ENCODE results near the gene DNAH14.
"Not testable (repeated sequence)": the region's sequence is repeated elsewhere in the genome, so short reads cannot be mapped to it uniquely, and the experiment has no call there.

Gene DNAH14

DNA sequence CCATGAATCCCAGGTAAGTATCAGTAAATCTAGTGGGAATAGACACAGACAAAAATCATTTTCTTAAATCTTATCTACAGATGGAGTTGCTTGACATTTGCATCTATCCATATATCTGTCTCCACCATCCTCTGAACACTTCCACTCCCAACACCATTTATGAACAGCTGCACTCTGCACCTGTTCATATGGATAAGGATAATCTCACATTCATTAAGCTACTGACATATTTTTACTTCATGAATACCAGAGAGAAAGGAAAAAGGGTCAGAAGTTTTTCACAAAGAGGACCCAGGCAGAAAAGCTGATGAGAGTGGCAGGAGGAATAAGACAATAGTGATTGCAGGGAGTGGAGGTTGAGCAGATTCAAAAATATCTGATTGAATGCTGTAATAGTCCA, 222.6 kb downstream of the DNAH14 start:
- DNase-seq (ENCODE audit: low read depth in 2 of 2) = no peak

DNA sequence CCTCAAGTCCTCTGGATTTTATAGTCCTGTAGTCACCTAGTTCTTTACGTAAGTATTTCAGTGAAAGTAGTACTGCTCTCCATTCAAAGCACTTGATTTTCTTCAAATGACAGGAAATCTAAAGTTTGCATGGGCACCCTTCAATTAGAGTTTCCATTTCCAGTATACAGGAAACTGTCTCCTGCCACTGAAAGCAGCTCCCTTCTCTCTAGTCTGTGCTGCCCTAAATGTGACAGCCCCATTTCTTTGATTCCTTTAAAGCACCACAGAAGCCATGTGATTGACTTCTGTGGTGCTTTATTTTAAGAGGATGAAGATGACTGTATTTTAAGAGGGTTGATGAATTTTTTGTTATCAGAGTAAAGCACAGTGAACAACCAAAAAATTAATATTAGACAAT, 226.1 kb downstream of the DNAH14 start:
- no peak for DNase-seq (ENCODE audit: low read depth in 2 of 2)

DNA sequence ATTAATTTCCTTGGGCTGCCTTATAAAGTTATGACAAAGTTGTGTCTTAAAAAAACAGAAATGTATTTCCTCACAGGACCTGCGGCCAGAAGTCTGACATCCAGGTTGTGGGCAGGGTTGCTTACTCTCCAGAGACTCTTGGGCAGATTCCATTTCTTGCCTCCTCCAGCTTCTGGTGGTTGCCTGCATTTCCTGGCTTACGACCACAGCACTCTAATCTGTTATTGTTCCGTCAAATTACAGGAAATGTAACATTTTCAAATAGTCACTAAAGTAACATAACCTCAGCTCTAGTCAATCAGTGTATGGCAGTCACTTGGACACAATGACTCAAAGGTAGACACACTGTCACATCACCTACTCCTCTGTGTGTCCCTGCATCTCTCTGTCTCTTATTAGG, 226.8 kb downstream of the DNAH14 start:
- no peak for DNase-seq (ENCODE audit: low read depth in 2 of 2)

DNA sequence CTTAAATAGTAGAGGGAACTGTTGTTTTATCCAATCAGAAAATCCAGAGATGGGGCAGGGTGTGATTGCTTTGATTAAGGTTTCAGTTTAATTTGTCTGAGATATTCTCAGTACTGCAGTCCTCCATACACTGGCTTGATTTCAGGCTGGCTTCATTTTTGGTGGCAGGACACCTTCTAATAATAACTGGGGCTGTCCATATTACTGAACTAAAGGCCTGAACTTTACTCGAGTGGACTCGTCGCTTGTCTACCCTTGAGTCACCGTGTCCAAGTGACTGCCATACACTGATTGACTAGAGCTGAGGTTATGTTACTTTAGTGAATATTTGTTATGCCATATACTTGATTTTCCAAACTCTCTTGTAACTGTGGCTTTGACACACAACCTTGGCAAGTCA, 228.8 kb downstream of the DNAH14 start:
- no peak for DNase-seq (ENCODE audit: low read depth in 2 of 2)

DNA sequence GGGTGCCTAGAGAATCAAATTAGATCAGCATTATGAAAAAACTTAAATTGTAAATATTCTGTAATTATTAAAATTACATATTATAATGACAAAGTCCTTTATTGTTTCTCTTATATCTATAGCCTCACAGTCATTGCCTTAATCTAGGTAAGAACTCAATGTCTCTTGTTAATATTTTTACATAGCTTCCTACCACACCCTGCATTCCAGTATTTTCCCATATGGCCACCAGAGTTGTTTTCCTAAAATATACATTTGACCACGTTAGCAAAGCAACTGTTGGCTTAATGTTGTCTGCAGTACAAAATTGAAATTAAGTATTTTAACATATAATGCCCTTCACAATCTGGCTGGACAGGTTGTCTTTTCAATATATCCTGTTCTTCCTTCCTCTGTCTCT, 230.3 kb downstream of the DNAH14 start:
- DNase-seq (ENCODE audit: low read depth in 2 of 2) = no peak

DNA sequence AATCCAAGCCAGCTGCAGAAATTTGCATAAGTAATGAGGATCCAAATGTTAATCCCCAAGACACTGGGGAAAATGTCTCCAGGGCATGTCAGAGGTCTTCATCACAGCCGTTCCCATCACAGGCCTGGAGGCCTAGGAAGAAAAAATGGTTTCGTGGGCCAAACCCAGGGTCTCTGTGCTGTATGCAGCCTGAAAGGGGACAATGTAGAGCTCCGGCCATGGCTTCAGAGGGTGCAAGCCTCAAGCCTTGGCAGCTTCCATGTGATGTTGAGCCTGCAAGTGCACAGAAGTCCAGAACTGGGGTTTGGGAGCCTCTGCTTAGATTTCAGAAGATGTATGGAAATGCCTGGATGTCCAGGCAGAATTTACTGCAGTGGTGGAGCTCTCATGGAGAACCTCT, 247.9 kb downstream of the DNAH14 start:
- DNase-seq (ENCODE audit: low read depth in 2 of 2) = not testable (repeated sequence)

DNA sequence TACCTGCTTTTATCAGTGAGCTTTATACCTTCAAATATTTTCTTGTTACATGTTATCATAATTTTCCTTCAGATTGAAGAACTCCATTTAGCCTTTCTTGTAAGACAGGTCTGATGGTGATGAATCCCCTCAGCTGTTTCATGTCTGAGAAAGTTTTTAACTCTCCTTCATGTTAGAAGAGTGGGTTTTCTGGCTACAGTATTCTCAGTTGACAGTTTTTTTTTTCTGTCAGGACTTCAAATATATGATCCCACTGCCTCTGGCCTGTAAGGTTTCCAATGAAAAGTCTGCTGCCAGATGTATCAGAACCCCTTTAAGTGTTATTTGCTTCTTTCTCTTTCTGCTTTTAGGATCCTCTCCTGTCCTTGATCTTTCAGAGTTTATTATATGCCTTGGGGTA, 250.2 kb downstream of the DNAH14 start:
- DNase-seq (ENCODE audit: low read depth in 2 of 2) = no peak

DNA sequence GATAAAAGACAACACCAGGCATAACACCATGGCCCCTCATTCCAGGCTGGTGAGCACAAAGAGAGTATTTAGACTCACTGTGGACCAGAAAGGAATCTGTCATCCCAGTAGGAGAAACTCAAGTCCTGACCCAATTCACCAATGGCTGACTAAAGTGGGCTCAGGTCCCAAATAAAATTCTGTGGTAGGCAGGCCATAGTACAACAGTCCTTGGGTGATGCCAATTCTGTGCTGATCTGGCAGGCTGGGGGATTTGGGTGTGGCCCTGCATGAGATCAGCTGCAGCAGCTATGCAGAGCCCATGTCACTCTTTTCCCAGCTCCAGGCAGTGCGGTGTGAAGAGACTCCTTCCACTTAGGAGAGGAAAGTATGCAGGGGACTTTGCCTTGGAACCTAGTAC, 253.2 kb downstream of the DNAH14 start:
- DNase-seq (ENCODE audit: low read depth in 2 of 2) = no peak

DNA sequence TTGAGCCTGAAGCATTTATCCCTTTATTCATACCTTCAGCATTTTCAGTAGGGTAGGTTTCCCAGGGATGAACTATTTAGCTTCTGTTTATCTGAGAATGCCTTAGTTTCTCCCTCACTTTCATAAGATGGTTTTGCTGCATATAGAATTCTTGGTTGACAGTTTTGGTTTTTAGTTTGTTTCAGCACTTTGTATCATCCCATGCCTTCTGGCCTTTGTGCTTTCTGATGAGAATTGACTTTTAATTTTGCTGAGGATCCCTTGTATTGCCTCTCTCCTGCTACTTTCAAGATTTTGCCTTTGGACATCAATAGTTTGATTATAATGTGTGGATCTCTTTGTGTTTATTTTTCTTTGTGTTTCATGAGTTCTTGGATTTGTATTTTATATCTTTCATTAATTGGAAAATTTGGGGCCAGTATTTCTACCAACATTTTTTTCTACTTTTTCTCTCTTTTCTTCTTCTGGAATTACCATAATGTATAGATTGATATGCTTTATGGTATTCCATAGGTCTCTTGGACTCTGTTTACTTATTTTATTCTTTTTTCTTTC, 261.8 kb downstream of the DNAH14 start:
- no peak for DNase-seq (ENCODE audit: low read depth in 2 of 2)

DNA sequence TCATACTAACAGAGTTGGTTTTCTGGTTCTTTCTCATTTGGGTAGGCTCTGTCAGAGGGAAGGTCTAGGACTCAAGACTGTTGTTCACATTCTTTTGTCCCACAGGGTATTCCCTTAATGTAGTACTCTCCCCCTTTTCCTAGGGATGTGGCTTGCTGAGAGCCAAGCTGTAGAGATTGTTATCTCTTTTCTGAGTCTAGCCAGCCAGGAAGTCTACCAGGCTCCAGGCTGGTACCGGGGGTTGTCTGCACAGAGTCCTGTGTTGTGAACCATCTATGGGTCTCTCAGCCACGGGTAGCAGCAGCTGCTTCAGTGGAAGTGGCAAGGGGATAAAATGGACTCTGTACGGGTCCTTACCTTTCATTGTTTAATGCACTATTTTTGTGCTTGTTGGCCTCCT, 272.0 kb downstream of the DNAH14 start:
- no peak for DNase-seq (ENCODE audit: low read depth in 2 of 2)

DNA sequence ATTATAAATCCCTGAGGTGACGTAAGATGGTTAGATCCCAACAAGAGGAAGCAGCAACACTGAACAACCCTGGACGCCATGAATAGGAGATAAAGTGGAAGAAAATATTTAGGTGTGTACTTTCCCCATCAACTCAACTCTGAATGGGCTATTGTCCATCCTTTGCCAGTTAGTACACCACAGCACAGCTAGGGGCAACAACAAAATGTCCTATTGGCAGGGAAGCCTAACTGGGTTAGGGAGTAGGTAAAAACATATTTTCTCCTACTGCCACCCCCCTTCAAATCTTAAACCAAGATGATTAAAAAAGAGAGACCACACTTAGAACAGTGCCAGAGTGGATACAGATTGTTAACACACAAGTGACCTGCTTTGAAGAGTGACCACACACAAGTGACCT, 278.3 kb downstream of the DNAH14 start:
- DNase-seq (ENCODE audit: low read depth in 2 of 2) = no peak

DNA sequence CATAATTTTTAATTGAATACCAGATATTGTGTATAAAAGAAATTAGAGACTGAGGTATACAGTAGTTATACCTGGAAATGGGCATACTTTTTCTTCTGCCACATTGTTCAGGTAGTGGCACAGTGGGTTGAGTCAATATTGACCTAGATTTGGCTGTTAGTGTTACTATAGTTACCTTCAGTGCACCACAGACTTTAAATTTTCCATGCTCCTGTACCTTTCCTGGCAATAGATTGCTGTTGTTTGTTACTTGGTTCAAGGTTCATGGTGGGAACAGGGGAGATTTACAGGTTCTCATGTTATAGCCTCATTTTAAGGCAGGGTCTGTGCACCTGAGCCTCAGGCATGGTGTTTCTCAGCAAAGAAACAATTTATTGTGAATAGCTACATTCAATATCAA, 279.7 kb downstream of the DNAH14 start:
- no peak for DNase-seq (ENCODE audit: low read depth in 2 of 2)

DNA sequence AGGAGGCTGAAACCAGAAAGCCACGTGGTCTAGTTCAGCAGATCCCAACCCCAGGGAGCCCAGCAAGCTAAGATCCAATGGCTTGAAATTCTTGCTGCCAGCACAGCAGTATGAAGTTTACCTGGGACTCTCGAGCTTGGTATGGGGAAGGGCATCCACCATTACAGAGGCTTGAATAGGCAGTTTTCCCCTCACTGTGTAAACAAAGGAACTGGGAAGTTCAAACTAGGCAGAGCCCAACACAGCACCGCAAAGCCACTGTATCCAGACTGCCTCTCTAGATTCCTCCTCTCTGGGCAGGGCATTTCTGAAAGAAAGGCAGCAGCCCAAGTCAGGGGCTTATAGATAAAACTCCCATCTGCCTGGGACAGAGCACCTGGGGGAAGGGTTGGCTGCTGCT, 280.7 kb downstream of the DNAH14 start:
- DNase-seq (ENCODE audit: low read depth in 2 of 2) = not testable (repeated sequence)

DNA sequence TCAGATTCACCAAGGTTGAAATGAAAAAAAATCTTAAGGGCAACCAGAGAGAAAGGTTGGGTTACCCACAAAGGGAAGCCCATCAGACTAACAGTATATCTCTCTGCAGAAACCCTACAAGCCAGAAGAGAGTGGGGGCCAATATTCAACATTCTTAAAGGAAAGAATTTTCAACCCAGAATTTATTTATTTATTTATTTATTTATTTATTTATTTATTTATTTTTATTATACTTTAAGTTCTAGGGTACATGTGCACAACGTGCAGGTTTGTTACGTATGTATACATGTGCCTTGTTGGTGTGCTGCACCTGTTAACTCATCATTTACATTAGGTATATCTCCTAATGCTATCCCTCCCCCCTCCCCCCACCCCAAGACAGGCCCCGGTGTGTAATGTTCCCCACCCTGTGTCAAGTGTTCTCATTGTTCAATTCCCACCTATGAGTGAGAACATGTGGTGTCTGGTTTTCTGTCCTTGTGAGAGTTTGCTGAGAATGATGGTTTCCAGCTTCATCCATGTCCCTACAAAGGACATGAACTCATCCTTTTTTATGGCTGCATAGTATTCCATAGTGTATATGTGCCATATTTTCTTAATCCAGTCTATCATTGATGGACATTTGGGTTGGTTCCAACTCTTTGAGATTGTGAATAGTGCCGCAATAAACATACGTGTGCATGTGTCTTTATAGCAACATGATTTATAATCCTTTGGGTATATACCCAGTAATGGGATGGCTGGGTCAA, 282.4 kb downstream of the DNAH14 start:
- DNase-seq (ENCODE audit: low read depth in 2 of 2) = not testable (repeated sequence)

DNA sequence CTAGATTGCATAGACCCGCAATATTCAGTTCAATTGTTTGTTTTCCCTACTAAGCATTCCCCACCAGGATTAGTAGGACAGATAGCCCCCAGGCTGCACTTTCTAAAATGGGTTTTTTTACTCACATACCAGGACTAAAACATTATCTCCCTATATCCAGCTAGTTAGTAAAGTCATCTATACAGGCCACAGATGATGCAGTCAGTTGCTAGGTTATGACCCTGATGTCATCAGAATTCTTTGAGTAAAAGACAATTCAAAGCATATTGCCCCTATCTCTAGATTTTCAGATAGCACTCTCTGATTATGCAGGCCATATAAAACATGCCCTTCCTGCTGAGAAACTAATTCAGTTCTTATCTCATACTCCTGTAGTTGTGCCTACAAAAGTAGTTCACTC, 294.8 kb downstream of the DNAH14 start:
- no peak for DNase-seq (ENCODE audit: low read depth in 2 of 2)

DNA sequence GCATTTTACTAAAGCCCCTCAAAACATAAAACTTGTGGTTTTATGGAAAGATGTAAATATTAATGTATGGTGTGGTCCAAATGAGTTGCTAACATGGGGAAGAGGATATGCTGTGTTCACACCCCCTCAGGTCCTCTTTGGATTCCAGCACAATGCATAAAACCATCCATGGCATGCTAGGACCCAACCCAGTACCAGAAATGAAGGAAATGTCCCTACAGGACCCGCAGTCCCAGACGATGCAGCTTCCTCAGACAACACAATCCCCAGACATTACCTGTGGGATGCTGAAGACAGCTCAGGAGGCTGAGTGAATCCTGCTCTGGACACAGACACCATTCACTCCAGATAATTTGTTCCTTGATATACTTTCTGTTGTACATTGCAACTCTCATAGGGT, 296.2 kb downstream of the DNAH14 start:
- DNase-seq (ENCODE audit: low read depth in 2 of 2) = no peak

DNA sequence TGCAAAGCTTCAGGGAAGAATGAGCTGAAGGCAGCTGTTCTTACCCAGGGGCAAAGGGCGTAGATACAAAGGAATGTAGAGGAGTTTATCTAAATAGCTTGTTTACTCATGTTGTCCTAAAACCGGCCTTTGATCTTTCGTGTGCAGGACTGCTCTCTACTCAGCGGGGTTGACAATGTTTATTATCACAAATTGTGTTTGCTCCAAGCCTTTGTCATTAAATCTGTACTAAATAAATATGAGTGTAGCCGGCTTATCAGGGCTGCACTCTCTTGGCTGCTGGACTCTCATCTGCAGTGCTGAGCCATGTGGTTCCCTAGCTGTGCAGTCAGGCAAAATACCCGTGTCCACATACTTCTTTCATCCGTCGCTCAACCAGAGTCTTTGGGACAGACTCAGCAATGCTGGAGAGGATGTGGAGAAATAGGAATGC, 299.4 kb downstream of the DNAH14 start:
- DNase-seq (ENCODE audit: low read depth in 2 of 2) = no peak

DNA sequence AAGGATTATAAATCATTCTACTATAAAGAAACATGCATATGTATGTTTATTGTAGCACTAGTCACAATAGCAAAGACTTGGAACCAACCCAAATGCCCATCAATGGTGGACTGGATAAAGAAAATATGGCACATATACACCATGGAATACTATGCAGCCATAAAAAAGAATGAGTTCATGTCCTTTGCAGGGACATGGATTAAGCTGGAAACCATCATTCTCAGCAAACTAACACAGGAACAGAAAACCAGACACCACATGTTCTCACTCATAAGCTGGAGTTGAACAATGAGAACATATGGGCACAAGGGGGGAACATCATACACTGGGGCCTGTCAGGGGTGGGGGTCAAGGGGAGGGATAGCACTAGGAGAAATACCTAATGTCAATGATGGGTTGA, 300.0 kb downstream of the DNAH14 start:
- DNase-seq (ENCODE audit: low read depth in 2 of 2) = not testable (repeated sequence)

DNA sequence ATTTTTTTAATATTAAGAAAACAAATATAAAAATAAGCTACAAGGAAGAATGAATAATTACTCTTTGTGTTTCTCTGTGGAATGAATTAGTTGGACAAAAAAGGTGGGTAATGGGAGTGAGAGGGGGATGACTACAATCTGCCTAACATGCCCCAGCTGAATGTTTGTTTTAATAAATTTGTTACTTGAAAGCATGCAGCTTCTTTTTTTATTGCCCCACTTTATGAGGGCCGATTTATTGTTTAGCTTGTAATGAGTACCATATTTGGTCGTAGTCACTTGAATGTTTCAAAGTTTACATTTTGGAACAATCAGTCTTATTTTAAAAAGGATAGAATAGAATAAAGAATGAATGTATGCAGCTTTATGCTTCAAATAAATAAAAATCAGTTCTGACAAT, 301.0 kb downstream of the DNAH14 start:
- no peak for DNase-seq (ENCODE audit: low read depth in 2 of 2)

DNA sequence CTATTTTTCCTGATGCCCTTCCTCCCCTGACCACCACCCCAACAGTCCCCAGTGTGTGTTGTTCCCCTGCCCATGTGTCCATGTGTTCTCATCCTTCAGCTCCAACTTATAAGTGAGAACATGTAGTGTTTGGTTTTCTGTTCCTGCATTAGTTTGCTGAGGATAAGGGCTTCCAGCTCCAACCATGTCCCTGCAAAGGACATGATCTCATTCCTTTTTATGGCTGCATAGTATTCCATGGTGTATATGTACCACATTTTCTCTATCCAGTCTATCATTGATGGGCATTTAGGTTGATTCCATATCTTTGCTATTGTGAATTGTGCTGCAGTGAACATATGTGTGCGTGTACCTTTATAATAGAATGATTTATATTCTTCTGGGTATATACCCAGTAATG, 303.5 kb downstream of the DNAH14 start:
- not testable (repeated sequence) for DNase-seq (ENCODE audit: low read depth in 2 of 2)

DNA sequence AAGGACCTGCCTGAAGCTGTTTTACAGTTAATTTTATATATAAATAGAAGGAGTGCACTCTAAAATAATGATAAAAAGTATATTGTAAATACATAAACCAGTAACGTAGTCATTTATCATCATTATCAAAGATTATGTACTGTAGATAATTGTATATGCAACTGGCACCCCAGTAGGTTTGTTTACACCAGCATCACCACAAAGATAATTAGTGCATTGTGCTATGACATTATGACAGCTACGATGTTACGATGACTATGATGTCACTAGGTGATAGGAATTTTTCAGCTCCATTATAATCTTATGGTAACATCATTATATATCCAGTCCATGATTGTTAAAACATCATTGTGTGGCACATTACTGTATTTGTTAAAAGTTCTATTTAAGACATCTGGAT, 313.1 kb downstream of the DNAH14 start:
- no peak for DNase-seq (ENCODE audit: low read depth in 2 of 2)

DNA sequence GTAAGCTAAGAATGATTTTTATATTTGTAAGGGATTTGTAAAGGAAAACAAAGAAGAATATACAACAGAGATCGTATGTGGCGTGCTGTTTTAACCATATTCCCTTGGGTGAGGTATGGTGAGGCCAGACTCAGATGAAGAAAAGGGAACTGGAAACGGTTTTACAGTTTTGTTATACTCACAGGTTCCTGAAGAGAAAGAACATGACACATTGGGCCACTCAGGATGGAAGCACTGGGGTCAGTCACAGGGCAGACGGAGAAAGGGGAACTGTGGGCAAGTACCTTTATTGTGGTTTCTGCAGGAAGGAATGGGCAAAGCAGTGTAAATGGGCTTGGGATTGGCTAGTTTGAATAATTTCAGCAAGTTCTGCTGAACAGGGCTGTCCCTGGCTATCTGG, 321.0 kb downstream of the DNAH14 start:
- no peak for DNase-seq (ENCODE audit: low read depth in 2 of 2)

DNA sequence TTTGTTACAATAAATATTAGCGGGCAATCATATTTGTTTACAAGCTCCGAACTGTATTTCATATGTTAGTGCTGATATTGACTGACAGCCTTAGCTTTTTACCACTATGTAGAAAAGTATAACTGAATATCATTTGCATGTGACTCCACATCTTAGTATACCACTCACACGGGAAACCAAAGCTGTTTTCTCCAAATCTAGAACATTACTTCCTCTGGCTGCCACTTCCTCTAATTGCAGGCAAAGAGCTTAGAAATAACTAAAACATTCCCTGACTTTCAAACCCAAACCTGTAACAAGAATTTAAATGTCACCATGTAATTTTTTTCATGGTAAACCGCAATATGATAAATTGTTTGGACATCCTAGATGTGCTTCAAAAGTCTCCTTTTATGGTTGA, 323.7 kb downstream of the DNAH14 start:
- DNase-seq (ENCODE audit: low read depth in 2 of 2) = no peak

DNA sequence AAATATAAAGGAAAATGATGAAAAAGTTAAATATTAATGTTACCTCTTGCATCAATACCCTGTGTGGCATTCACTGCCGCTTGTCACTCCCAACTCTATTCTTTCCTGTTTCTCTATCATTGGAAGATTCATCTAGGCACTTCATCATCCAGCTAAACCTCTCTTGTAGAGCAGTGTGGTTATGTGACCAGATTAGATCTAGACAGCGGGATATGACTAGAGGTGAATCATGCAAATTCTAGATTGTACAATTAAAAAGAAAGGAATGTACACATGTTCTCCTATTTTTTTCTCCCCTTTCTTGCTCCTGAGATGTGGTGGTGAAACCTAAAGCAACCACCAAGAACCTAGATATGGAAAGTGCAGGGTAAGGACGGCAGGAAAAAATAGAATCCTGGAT, 324.3 kb downstream of the DNAH14 start:
- DNase-seq (ENCODE audit: low read depth in 2 of 2) = no peak

Data from stimulated activated CD8-positive, alpha-beta memory T cell treated with anti-CD3 and anti-CD28 coated beads, Interleukin-2, amount 100 ng/mL, for 48 hours (primary cell).